Astrocyte of the cerebellum (primary cell): Measurements from ENCODE around the gene B3GALT4.
A peak's percentile ranks its signal among the peaks of the same experiment; 100 is the strongest.

Experiments
- DNase-seq: peaks from one replicate; pipeline ENCODE4 v3.0.0-alpha.2; 2011; ENCODE audit warnings: low read depth
- H3K4me3 ChIP-seq: 2 replicates; pipeline ENCODE4 v1.5.1; 2011; ENCODE audit warnings: mild to moderate bottlenecking, low read depth, low read length, moderate library complexity
- in situ Hi-C: cut with HindIII; loops from 2 replicates; pipeline ENCODE4 v1.10.0; 2017; ENCODE audit warnings: low sequenced_read_pairs
- TF ChIP-seq, protein P1 (sequence below): IDR thresholded peaks from 2 replicates; pipeline ENCODE4 v1.5.1; 2012; ENCODE audit warnings: low read length, low read depth, moderate library complexity, mild to moderate bottlenecking; ENCODE audit errors: missing control alignments

The B3GALT4 gene

DNA sequence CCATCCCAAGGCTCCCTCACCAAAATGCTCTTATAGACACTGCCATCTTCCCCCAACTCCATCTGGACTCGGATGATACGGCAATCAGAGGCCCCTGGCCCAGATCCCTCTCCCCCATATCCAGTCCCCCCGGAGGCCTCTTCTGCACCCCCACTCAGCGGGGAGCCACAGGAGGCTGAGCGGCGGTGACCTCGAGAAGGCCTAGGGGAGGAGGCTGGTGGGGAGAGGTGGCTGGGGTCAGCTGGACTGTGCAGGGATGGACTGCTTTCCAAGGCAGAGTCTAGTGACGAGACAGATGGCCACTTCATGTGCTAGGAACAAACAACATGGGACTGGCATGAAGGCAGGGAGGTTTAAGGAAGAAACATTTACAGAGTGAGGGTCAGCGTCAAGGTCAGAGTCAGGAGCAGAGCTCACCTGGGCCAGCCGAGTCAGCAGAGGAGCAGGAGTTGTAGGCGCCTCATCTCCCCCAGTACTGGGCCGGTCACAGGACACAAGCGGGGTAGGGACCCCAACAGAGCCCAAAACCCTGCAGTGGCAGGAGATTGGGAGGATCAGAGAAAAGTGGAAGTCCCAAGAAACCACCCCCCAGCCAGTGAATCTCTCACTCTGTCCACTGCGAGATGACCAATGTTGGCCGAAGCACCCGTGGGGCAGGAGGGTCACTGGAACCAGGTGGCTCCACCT lies 16.2 kb downstream of the B3GALT4 start:
- TF ChIP-seq, protein P1, sequence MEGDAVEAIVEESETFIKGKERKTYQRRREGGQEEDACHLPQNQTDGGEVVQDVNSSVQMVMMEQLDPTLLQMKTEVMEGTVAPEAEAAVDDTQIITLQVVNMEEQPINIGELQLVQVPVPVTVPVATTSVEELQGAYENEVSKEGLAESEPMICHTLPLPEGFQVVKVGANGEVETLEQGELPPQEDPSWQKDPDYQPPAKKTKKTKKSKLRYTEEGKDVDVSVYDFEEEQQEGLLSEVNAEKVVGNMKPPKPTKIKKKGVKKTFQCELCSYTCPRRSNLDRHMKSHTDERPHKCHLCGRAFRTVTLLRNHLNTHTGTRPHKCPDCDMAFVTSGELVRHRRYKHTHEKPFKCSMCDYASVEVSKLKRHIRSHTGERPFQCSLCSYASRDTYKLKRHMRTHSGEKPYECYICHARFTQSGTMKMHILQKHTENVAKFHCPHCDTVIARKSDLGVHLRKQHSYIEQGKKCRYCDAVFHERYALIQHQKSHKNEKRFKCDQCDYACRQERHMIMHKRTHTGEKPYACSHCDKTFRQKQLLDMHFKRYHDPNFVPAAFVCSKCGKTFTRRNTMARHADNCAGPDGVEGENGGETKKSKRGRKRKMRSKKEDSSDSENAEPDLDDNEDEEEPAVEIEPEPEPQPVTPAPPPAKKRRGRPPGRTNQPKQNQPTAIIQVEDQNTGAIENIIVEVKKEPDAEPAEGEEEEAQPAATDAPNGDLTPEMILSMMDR, result no peak
- H3K4me3 ChIP-seq, result no peak overlapping the region
- in situ Hi-C loops, result no loop called here

DNA sequence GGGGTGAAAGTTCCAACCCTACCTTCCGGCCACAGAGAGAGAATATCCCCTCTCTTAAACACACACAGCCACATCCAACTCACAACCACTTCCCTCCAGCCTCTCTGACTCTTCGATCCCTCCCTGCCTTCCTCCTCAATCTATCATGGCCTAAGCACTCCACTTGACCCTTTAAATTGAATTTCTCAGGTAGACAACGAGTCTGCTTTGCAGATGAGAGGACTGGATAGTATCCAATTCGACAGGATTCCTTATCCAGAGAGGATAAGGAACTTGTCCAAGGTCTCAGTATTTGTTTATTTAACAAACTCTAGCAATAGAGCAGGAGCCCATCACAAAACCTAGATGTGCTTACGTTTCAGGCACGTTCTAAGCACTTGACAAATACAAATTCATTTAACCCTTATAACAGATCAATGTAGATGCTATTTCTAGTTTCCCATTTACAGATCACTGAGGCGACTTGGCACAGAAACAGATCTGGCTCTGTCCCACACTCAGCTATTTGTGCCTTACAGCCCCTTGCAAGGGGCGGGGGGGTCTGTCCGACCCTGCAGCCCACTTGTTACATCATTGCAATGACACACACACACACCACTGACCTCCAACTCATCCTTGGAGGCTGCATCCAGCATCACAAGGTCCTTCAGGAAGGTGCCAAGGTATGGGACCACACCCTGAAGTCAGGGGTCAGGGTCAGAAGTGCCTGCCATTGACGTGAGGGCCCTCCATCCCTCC lies 17.3 kb downstream of the B3GALT4 start:
- in situ Hi-C loops, result no loop called here
- H3K4me3 ChIP-seq, result no peak overlapping the region
- TF ChIP-seq, protein P1, result no peak
- no peak for DNase-seq

More for the DNA sequence above, 16.2 kb downstream of the B3GALT4 start:
- DNase-seq, result no peak

DNA sequence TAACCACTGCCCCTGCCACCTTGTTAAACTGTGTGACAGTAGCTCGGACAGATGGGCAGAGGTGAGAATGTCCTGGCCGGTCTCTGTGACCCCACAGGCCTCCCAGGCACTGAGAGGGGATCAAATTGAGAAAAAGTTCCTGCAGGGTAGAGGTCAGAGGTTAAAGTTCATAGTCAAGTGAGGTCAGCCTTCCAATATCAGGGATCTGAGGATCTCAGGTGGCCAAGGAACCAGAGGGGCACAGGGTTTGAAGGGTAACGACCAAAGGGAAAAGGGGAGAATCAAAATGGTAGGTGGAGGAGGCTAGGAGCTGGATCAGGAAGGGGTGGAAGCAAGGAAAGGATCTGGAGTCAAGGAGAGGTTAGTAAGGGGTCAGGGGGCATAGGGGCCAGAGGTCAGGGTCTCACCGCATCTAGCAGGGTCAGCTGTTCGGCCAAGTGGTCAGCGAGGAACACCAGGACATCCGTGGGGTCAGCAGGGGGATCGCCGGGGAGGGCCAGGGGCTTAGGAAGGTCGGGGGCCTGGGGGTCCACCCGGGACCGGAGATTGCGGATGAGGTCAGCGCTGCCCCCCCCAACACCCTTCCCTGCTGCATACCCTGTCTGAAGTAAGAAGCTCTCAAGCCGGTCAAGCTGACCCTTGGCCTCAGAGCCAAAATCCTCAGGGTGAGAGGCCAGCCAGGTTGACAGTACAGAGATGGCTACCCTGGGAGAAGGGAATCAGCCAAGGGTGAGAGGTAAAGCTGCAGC lies 18.9 kb downstream of the B3GALT4 start:
- H3K4me3 ChIP-seq, result no peak overlapping the region
- TF ChIP-seq, protein P1, result no peak
- in situ Hi-C loops, result no loop called here
- no peak for DNase-seq

DNA sequence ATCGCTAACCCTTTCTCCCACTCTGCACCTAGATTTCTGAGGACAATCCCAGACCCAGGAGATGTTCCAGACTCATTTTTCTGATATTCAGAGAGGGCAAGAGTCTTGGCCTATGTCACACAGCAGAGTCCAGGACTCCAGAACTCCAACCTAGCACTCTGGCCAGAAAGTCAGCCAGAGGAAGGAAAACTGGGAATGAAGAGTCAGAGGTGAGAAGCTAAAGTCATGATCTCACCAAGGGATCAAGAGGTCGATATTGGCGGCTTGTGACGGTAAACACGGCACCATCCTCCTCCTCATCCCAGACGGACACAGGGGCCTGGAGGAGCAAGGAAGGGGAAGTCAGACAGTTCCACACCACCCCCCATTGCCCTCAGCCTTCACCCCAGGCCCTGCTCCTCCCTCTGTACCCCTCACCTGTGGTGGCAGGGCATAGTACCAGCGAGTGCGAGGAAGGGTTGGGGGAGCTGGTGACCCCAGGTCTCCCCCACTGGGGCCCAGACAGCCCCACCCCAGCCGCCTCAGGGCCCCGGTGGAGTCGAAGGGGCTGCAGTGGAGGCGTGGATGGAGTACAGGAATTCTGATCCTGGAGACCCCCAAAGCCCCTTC lies 20.0 kb downstream of the B3GALT4 start:
- H3K4me3 ChIP-seq, result peak overlapping the region; percentile 73
- TF ChIP-seq, protein P1, result no peak
- in situ Hi-C loops, result no loop called here
- no peak for DNase-seq

DNA sequence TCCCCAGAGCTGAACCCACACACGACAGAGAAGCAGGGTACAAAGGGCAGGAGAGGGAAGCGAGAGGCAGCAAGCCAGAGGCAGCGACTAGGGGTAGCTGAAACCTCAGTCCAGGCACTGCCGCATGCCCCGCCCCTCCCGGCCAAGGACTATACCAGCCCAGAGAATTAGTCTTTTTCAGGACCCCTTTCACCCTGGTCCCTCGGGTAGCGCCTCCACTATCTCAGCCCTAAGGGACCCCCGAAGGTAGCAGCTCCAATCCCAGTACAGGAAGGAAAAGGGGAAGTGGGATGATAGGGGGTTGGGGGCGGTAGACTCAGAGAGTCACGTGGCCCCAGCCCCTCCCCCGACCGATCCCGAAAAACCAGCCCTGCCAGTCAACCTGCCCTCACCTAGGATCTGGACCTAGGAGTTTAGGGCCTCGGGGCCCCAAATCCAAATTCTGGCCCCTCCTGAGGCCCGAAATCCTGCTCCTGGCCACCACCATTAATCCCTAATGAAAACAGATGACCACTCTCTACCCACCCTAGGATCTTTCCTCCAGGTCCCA lies 20.6 kb downstream of the B3GALT4 start:
- DNase-seq, result no peak
- TF ChIP-seq, protein P1, result no peak
- peak overlapping the region; percentile 73 for H3K4me3 ChIP-seq
- in situ Hi-C loops, result no loop called here
